EL (cell line): ENCODE data around the gene AFMID.
"Not testable (repeated sequence)": the region's sequence is repeated elsewhere in the genome, so short reads cannot be mapped to it uniquely, and the experiment has no call there.

Experiments
- DNase-seq: peaks from one replicate; pipeline ENCODE4 v3.0.0-alpha.2; 2016

Gene AFMID, protein sequence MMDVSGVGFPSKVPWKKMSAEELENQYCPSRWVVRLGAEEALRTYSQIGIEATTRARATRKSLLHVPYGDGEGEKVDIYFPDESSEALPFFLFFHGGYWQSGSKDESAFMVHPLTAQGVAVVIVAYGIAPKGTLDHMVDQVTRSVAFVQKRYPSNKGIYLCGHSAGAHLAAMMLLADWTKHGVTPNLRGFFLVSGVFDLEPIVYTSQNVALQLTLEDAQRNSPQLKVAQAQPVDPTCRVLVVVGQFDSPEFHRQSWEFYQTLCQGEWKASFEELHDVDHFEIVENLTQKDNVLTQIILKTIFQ

DNA sequence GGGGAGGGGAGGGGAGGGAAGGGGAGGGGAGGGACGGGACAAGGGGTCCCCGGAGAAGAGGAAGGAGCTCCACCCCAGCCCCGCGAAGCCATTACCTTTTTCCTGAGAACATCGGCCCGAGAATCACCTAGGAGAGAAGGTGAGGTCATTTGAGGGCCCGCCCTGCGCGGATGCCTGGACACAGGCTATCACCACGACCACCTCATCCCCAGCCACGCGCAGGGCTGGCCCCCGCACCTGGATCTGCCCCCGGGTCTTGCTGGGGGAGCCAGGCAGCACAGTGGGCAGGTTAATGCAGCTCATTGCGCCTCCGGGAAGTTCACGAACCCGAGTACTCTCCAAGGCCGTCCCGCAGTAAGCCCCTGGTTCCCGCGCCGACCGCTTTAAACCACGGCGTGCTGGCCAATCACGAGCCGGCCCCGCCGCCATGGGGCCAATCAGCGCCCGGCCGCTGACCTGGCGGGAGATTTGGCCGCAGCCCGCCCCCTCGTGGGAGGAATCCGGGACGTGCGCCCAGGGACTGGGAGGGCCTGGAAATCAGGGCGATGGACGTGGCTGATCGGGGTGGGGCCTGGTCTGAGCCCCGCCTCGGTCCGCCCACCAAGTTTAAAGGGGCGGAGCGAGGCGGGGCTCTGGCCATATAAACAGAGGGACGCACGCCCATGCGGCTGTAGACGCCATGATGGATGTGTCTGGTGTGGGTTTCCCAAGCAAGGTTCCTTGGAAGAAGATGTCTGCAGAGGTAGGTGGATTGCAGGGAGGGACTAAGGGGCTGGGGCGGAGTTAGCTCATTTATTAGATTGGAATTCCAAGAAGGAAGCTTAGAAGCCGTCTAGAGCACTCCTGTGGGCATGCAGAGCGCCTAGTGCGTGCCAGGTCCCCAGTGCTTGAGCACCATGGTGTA lies at the start of gene AFMID, which contains the start of gene TK1:
AFMID (plus strand) TSS at position 671 of the 904 bp plus-strand sequence; CDS start at position 680, 9 bp downstream.
TK1 (minus strand) TSS at position 361 of the 904 bp plus-strand sequence; CDS start at position 303, 58 bp downstream.
- peak; percentile 98 for DNase-seq

DNA sequence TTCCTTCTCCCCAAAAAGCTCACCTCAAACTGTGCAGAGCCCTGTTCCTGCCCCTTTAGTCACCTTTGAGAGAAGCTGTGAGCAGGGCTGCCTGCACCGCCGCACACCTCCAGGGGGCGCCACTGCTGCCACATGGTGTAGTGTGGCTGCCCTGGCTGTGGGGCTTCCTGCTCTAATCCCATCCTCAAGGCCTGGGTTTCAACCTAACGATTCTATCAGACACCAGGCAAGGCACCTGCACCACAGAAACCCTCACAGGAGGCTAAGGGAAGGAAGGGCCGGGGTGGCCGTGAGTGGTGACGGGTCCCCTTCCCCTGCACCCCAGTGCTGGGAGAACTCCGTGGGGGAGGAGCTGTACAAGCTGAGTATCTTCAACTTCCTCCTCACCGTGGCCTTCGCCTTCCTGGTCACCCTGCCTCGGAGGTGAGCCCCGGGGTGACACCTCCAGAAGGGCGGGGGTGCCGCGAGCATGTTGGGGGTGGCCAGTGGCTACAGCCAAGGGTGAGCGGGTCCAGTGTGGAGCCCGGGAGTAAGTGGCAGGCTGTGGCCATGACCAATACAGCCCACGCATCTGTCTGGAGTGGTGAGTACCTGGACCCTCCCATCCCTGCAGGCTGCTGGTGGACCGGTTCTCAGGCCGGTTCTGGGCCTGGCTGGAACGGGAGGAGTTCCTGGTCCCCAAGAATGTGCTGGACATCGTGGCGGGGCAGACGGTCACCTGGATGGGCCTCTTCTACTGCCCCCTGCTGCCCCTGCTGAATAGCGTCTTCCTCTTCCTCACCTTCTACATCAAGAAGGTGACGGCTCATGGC lies 49.6 kb upstream of the AFMID start:
- DNase-seq, result no peak

DNA sequence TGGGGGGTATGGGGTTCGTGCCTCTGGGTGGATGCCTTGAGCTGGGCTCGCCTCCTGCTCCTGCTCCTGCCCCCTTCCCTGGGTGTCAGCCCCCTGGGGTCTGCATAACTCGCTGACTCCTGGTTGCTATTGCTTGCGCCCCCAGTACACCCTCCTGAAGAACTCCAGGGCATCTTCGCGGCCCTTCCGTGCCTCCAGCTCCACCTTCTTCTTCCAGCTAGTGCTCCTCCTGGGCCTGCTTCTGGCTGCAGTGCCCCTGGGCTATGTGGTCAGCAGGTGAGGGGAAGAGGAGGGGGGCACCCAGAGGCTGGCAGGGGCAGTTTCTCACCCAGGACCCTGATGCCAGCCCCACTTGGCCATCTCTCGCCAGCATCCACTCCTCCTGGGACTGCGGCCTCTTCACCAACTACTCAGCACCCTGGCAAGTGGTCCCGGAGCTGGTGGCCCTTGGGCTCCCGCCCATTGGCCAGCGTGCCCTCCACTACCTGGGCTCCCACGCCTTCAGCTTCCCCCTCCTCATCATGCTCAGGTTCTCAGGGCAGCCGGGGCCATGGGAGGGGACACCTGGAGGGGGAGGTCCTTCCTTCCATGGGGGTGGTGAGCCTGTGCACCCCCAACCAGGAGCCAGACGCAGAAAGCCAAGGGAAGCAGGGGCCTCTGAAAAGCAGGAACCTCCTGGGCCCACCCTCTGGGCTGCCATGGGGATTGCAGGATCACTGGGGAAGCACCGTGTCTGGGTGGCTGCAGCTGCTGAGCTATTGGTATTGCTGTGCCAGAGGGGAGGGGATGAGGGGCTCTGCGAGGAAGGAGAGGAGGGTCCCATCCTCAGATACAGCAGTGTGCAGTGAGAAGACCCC lies 48.7 kb upstream of the AFMID start:
- DNase-seq, result no peak

DNA sequence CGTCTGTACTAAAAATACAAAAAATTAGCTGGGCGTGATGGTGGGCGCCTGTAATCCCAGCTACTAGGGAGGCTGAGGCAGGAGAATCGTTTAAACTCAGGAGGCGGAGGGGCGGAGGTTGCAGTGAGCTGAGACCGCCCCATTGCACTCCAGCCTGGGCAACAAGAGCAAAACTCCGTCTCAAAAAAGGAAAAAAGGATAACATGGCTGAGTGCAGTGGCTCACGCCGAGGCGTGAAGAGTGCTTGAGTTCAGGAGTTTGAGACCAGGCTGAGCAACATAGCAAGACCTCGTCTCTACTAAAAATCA lies 47.3 kb upstream of the AFMID start:
- DNase-seq, result not testable (repeated sequence)

DNA sequence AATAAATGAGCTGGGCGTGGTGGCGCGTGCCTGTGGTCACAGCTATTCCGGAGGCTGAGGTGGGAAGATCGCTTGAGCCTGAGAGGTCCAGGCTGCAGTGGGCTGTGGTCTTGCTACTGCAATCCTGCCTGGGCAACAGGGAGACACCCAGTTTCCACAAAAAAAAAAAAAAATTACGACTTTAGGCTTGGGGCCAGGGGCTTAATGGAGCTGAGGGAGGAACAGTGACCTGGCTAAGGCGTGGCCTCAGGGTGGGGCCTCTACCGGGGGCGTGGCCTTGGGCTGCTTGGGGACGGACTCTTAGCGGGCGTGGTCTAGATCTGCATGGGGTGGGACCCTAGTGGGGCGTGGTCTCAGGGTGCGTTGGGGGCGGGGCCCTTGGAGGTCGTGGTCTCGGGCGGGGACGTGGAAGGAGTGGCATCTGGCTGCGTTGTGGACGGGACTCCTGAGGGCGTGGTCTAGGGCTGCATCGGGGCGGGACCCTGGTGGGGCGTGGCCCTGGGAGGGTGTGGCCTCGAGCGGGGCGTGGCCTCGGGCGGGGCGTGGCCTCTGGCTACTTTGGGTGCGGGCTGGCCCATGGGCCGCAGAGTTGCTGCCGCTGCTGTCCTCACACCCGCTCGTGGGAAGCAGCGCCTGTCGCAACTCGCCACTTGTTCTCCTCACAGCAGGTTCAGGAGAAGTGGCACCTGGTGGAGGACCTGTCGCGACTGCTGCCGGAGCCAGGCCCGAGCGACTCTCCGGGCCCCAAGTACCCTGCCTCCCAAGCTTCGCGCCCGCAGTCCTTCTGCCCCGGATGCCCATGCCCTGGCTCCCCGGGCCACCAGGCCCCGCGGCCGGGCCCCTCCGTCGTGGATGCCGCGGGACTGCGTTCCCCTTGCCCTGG lies 46.8 kb upstream of the AFMID start:
- DNase-seq, result peak; percentile 72

DNA sequence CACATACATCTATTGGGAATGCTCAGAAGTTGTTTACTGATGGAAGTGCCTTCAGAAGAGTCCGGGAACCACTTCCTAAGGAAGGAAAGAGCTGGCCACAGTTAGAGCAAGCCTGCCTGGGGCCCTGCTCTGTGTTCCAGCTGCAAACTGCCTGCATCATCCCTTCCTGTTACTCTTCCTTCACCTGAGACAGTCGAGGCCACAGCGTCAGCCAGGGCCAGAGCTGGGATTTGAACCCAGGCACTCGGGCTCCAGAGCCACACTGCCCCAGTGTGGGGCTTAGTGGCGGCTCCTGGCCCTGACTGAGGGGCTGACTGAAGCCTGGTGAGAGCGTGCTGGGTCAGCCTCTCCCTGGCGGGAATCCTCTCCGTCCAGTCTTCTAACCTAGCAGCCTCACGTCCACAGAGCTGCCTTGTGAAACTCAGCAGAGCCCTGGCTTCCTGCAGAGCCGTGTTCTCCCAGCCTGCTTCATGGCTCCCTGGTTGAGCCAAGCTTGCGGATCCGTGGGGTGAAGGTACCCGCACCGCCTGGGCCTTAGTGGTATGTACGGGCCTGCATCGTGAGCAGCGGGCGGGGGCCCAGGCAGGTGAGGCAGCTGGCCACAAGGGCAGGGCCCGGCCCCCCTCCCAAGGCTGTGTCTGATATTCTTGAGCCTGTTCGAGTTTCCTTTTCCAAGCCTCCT lies 45.6 kb upstream of the AFMID start:
- no peak for DNase-seq

DNA sequence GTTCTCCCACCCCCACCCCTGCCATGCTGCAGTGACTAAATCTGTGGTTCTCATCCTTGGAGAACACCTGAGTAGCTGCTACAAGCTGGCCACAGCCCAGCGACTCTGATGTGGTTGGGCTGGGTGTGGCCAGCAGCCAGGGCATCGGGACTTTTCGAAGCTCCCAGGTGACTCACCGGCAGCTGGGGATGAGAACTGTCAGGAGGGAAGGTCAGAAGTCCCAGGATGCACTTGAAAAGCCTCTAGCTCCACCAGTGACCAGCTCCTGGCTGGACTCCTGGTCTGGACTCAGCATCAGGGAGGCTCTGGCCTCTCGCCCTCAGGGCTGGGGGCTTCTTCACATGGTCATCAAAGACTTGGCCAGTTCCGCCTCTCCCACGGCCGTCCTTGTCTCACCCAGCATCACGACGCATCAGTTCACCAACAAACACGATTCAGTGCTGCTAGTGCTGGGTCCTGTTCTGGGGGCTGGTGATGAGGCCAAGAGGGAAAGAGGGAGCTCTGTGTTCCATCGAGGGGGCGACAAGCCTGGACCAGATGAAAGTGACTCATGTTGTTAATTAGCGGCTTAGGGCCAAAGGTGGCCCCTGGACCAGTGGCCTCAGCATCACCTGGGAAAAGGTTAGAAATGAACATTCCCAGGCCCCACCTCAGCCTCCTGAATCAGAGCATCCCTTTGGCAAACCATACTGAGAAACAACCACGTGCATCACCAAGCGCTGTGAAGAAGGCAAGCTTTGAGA lies 44.9 kb upstream of the AFMID start:
- DNase-seq, result peak; percentile 47

DNA sequence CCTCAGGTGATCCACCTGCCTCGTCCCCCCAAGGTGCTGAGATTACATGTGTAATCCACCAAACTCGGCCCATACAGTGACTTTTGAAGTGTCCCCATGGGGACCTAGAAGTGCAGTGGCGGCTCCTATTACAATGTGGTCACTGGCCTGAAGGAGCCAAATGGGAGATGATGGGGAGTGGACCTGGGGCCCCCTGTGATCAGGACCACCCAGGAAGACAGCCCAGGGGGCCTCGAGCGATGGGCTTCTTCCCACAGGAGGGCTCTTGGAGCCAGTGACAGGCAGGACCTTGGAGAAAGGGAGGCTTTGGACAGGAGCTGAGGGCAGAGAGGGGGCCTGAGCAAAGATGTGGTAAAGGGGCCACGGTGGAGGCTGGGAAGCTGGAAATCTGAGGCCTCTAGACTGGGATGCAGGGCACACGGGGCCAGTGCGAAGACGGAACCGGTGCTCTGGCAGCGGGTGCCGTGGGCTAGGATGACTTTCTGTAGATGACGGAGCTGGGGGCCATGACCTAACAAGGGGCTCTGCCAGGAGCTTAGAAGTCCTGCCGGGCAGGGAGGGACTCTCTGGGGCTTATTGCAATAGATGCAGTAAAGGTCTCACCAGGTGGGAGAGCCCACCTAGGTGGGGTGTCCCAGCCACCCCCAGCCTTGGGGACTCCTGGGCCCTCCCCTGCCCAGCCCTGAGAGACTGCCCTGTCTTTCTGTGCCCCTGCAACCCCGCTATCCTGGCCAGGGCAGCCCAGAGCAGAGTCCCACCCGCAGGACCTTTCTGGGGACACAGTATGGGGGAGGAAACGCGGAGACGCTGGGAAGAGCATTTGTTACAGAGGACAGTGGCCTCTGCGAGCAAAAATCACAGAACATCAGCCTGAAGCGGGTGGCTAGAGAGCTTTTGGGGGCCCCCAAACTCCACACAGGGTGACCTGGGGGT lies 43.7 kb upstream of the AFMID start:
- no peak for DNase-seq

DNA sequence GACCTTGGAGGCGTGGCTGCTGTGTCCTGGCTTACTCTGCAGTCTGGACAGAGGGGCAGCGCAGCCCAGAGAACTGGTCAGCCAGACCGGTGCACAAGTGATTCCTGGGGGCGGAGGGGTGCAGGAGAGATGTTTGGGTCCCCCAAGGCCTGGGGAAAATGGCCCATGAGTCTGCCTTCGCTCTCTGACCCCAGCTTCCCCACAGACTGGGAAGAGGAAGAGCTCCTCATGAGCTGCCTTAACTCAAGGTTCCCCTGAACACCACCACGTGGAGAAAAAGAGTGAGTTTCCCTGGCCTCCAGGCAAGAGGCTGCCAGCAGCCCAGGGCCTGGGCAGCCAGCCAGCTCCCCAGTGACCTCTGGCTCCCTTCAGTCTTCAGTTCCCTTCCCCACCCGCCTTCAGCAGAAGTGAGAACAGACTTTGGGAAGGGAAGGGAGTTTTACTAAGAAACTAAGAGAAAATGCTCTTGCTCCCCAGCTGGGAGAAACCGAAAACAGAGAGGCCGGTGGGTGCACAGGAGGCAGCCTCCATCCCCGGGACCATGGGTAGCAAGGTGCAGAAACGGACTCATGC lies 42.9 kb upstream of the AFMID start:
- peak; percentile 87 for DNase-seq

DNA sequence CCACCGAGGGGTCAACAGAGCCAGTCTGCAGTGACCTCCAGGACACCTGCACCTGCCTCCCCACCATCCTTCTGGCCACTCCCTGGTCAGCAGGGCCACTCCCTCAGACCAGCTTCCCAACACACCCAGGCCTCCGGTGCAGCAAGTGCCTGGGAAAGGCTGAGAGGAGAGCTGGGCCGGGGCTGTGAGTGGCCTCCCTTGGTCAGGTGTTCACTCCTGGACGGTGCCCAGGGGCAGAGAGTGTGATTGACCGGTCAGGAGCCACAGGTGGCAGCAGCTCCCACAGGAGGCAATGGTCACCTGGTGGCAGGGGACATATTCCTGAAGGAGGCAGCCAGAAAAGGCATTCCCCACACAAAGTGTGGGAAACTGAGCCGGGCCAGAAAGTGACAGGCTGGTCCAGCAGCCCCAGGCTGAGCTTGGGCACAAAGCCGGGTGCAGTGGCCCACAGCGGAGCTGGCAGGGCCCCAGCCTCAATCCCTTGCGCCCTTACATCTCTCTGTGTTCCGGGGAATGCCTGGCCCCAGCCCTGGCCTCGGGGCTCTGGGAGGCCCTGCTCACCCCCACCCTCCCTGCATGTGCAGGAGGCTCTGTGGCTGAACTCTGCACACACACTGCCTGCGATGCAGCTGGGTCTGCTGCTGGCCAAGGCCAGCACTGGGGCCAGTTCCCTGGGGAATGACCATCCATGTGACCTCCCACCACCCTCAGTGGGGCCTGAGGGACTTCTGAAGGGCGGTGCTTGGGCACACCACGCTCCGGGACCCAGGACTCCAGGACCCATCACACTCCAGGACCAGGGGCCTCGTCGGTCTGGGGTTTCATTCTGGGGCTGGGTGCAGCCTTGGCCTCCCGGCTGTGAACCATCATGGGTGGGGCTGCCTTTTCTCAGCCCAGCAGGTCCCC lies 42.2 kb upstream of the AFMID start:
- no peak for DNase-seq

DNA sequence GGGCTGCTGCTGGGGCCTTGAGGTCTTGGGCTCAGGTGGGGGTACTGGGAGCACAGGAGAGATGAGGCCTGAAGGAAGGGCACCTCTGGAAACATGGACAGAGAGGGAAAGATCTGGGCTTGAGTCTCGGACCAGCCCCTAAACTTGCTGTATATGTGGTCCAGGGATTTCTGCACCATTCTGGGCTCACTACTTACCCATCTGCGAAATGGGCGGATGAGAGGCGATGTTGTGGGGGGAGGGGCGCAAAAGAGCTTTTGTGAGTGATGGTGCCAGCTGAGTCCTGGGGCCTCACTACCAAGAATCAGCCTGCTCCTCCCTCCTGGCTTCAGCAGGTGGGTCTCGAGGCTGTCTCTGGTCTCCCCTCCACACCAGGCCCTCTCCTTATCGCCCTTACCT lies 40.7 kb upstream of the AFMID start:
- DNase-seq, result no peak

DNA sequence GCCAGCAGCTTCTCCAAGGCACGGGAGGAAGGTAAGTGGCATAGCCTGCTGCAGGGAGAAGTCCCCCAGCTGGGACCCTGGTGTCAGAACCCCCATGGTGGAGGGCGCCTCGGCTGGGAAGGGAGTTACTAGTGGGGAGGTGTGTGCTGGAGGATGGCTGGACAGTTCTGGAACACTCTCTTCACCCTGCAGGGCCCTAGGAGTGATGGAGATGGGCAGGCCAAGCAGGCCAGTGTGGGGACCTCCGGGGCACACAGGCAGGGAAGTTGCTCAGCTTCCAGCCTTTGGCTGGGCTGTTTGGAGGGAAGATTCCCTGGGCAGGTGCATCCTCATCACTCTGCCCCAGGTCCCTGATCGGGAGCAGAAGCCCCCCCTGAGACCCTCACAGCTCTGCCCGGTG lies 40.3 kb upstream of the AFMID start:
- DNase-seq, result no peak

DNA sequence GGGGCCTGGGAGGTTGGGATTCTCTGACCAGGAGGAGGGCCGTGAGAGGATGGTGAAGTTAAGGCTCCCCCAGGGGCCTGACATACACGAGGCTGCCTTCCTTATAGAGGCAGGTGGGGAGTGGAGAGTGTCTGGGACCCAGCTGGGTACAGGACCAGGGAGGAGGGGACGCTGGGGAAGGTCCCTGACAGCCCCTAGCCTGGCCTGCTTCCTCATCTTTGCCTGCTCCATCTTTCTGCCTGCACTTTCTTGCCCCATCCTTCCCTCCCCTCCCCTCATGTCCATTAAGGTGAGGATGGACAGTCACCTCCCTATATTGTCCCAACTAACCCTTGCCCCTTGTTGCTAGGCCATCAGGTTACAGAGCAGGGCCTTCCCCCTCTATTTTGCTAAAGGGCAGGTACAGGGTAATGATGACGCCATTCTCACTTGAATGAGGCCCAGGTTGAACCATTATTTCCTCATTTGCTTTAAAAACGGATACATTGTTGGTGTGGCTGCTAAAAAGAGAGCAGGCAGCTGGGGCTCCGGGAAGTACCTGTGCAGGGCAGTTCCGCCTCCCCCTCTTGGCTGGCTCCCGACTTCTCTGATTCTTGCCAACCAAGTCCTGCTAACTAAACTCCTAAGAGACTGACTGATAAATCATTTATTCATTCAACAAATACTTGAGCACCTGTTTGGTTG lies 39.7 kb upstream of the AFMID start:
- DNase-seq, result no peak

DNA sequence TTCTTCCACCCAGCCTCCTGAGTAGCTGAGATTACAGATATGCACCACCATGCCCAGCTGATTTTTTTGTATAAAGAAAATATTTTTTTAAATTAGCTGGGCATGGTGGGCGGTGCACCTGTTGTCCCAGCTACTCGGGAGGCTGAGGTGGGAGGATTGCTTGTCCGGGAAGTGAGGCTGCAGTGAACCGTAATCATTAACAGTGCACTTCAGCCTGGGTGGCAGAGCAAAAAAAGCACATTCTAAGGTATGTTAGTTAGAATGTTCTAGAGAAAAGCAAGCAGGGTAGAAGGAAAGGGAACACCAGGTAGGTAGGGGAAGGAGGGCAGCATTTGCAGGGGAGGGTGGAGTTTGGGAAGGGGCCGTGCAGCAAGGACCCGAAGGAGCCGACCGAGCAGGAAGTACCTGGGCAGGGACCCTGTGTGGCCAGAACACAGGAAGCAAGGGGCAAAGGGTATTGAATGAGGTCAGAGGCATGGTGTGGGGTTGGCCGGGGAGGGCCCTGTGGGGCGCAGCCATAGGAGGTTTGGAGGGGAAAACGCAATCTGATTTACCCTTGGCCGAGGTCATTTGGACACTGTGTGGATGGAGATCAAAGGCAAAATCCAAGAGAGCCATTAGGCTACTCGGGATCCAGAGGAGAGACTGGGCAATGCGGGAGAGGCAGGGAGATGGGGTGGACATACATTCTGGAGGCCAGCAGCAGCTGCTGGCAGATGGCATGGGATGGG lies 38.7 kb upstream of the AFMID start:
- DNase-seq, result no peak

DNA sequence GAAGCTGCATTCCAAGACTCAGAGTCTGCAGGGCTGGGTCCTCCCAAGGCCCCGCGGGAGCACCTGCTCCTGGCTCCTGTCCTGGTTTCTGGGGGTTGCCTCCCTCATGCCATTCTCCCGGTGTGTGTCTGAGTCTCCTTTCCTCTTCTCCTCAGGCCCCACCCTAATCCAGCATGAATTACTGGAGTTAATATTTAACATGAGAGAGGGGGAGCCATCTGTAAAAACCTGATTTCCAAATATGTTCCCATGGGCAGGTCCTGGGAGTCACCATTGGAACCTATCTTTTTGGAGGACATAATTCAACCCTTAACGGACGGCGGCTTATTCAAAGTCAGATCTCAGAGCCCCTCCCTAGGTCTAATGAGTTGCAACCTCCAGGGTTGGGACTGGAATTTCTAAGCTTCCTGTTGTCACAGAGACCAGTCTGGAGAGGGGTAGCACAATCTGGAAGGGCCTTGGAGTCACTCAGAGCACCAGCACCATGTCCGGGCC lies 35.6 kb upstream of the AFMID start:
- peak; percentile 84 for DNase-seq
